Ovary (tissue), 3 donors: ENCODE data around the gene CBLIF.

Experiments used
- POLR2A ChIP-seq: fragments of 450-650 bp; IDR thresholded peaks from one replicate; pipeline ENCODE4 v1.6.1; 2017; ENCODE audit warnings: antibody characterized with exemption, mild to moderate bottlenecking, moderate library complexity
- TF ChIP-seq, protein P1 (sequence below), 3 donors: fragments of 450-650 bp in 2 of 3; fragments of 200-600 bp in 1 of 3; IDR thresholded peaks; one replicate each; pipeline versions ENCODE4 v1.5.1 to v1.8.0; 2016 to 2022; ENCODE audit warnings: antibody characterized with exemption in 3 of 3, mild to moderate bottlenecking in 1 of 3
- donor health status: DM: no; HTN: no; CAD: no.

DNA sequence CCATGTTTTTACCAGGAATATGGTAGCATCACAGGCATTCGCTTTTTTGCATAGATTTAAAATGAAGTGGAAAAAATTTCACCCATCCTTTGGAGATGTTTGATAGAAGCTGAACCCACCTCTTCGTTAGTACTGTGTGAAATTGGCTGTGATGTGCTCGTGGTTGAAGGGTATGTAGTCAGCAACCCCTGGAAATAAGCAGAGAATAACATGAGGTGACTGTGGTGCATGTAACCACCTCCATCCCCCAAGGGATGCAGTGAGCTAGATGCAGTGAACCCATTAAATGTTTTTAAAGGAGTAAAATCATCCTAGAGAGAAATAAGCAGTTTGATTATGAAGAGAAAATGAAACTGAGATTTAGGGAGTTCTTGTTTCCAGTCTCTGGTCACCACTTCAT is 15.9 kb downstream of the CBLIF start:
- no peak for TF ChIP-seq POLR2A
- TF ChIP-seq, protein P1, sequence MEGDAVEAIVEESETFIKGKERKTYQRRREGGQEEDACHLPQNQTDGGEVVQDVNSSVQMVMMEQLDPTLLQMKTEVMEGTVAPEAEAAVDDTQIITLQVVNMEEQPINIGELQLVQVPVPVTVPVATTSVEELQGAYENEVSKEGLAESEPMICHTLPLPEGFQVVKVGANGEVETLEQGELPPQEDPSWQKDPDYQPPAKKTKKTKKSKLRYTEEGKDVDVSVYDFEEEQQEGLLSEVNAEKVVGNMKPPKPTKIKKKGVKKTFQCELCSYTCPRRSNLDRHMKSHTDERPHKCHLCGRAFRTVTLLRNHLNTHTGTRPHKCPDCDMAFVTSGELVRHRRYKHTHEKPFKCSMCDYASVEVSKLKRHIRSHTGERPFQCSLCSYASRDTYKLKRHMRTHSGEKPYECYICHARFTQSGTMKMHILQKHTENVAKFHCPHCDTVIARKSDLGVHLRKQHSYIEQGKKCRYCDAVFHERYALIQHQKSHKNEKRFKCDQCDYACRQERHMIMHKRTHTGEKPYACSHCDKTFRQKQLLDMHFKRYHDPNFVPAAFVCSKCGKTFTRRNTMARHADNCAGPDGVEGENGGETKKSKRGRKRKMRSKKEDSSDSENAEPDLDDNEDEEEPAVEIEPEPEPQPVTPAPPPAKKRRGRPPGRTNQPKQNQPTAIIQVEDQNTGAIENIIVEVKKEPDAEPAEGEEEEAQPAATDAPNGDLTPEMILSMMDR (IDR thresholded peaks at IDR 0.05), result no peak
